DND-41 (cell line): ENCODE data around the gene IL6R.

ENCODE experiments used
- ATAC-seq: fragments of 200-7000 bp; cut with Tn5 transposase; 3 replicates; pipeline ENCODE4 v1.9.1; 2021; ENCODE audit warnings: low read depth; ENCODE audit not compliant: insufficient read depth
- DNase-seq: peaks from one replicate; pipeline ENCODE4 v3.0.0-alpha.2; 2020
- H2AFZ ChIP-seq: 2 replicates; pipeline ENCODE4 v1.6.0; 2012; ENCODE audit warnings: low read depth, low read length
- H3K27ac ChIP-seq: 2 replicates; pipeline ENCODE4 v1.5.1; 2012; ENCODE audit warnings: low read length, inconsistent platforms
- H3K27me3 ChIP-seq: fragments of 200-600 bp; sonication (generic); 2 replicates; pipeline ENCODE4 v1.6.0; 2012; ENCODE audit warnings: low read length, mild to moderate bottlenecking, inconsistent platforms; ENCODE audit not compliant: insufficient read depth, poor library complexity
- H3K36me3 ChIP-seq: 2 replicates; pipeline ENCODE4 v1.5.1; 2012; ENCODE audit warnings: low read length, inconsistent platforms; ENCODE audit not compliant: insufficient read depth
- H3K4me1 ChIP-seq: 2 replicates; pipeline ENCODE4 v1.5.1; 2012; ENCODE audit warnings: mild to moderate bottlenecking, low read length; ENCODE audit not compliant: insufficient read depth
- H3K4me2 ChIP-seq: 2 replicates; pipeline ENCODE4 v1.6.0; 2012; ENCODE audit warnings: mild to moderate bottlenecking, moderate library complexity, low read length, inconsistent platforms; ENCODE audit not compliant: insufficient read depth
- H3K4me3 ChIP-seq, 2 experiments: fragments of 200-600 bp in 1 of 2; shearing (Covaris generic) in 1 of 2; 2 replicates each; pipeline ENCODE4 v1.5.1; 2012 to 2016; ENCODE audit warnings: inconsistent platforms in 2 of 2, low read length in 2 of 2, mild to moderate bottlenecking in 2 of 2, low read depth in 1 of 2, moderate library complexity in 1 of 2
- H3K79me2 ChIP-seq: 2 replicates; pipeline ENCODE4 v1.6.0; 2012; ENCODE audit warnings: low read length, inconsistent platforms; ENCODE audit not compliant: insufficient read depth
- H3K9ac ChIP-seq: 2 replicates; pipeline ENCODE4 v1.6.0; 2012; ENCODE audit warnings: low read depth, mild to moderate bottlenecking, inconsistent platforms, low read length, moderate library complexity
- H3K9me3 ChIP-seq: 2 replicates; pipeline ENCODE4 v1.5.1; 2012; ENCODE audit warnings: low read length, moderate library complexity, mild to moderate bottlenecking, inconsistent platforms; ENCODE audit not compliant: insufficient read depth, severe bottlenecking
- H4K20me1 ChIP-seq: 2 replicates; pipeline ENCODE4 v1.6.0; 2012; ENCODE audit warnings: low read length; ENCODE audit not compliant: insufficient read depth
- EZH2 ChIP-seq: IDR thresholded peaks from 3 replicates; pipeline ENCODE4 v1.6.1; 2012; ENCODE audit warnings: borderline replicate concordance, low read depth, mild to moderate bottlenecking, moderate library complexity, low read length, inconsistent platforms; ENCODE audit not compliant: severe bottlenecking
- TF ChIP-seq, protein P1 (sequence below): IDR thresholded peaks from 2 replicates; pipeline ENCODE4 v1.5.1; 2012; ENCODE audit warnings: borderline replicate concordance, low read length, moderate library complexity, mild to moderate bottlenecking; ENCODE audit not compliant: poor library complexity, severe bottlenecking; ENCODE audit errors: extremely low read depth

Gene IL6R

DNA sequence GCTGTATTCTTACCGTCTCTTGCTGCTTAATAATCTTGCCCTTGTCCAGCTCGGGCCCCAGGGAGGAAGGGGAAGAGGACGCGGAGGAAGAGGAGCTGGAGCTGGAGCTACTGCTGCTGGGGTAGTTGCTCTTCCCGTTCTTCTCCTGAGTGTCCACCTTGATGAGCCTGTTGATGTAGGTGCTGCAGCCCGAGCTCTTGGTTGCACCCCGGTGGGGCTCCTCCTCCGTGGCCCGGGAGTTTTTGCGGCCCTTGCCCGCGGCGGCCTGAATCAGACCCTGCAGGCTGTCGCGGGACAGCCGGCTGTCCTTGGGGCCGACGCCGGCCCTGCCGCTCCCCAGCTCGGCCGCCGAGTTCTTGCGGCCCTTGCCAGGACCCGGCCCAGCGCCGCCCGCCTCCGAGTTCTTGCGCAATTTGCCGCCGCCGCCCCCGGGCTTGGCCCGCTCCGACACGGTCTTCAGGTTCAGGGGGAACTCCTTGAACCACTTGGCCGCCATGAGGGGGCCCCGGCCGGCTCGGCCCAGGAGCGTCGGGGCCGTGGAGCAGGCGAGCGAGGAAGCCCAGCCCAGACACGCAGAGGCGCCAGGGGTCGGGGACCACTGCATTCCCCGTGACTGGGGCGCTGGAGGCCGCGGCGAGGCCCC is 96.4 kb downstream of the IL6R start:
- no peaks in the 10 kb centered on the region for H4K20me1 ChIP-seq
- no peaks in the 10 kb centered on the region for H3K9me3 ChIP-seq
- H3K79me2 ChIP-seq, result no peaks in the 10 kb centered on the region
- no peak for DNase-seq
- no peak for ATAC-seq
- no peak for TF ChIP-seq EZH2
- TF ChIP-seq, protein P1, sequence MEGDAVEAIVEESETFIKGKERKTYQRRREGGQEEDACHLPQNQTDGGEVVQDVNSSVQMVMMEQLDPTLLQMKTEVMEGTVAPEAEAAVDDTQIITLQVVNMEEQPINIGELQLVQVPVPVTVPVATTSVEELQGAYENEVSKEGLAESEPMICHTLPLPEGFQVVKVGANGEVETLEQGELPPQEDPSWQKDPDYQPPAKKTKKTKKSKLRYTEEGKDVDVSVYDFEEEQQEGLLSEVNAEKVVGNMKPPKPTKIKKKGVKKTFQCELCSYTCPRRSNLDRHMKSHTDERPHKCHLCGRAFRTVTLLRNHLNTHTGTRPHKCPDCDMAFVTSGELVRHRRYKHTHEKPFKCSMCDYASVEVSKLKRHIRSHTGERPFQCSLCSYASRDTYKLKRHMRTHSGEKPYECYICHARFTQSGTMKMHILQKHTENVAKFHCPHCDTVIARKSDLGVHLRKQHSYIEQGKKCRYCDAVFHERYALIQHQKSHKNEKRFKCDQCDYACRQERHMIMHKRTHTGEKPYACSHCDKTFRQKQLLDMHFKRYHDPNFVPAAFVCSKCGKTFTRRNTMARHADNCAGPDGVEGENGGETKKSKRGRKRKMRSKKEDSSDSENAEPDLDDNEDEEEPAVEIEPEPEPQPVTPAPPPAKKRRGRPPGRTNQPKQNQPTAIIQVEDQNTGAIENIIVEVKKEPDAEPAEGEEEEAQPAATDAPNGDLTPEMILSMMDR, result no peak
- no peaks in the 10 kb centered on the region for H3K36me3 ChIP-seq
- peaks cover 7% of the 10 kb centered on the region for H3K27me3 ChIP-seq
- H3K4me1 ChIP-seq, result no peaks in the 10 kb centered on the region
- no peak overlapping the region for H3K4me3 ChIP-seq
- no peak overlapping the region for H3K27ac ChIP-seq
- H3K9ac ChIP-seq, result no peak overlapping the region
- H3K4me2 ChIP-seq, result no peak overlapping the region
- no peak overlapping the region for H2AFZ ChIP-seq

DNA sequence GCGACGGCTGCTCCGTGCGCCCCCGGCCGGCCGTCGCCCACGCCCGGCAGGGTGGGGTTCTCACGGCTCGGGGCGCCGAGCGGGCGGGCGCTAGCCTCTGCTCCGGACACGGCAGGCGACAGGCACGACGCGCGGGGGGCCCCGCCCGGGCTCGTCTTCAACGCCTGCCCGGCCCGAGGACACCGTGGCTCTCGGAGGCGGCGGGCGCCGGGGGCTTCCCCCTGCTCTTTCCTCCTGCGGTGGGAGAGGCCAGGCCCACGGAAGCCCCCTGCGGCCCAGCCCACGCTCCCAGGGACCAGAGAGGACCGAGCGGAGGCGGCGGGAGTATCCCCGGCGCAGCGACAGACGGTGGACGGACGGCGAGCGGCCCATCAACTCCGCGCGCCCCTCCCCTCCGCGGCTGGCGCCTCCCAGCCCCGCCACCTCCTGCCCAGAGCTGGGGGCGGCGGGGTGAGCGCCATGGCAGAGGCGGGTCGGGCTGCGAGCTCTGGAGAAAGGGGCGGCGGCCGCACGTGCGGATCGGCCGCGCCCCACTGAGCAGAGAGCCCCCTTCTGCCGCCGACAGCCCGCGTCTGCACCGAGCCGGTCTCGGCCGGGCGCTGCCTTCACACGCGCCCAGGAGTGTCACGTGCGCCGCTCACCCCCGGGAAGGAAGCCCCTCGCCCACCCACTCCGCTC is 97.1 kb downstream of the IL6R start, which contains the start of the genes SHE and TDRD10:
SHE (minus strand) TSS at position 347 of the 678 bp plus-strand sequence. CDS start 386 bp downstream, outside the sequence.
TDRD10 (plus strand) TSS at position 154 of the 678 bp plus-strand sequence. CDS start 4,685 bp downstream, outside the sequence.
- Histone ChIP-seq H3K9ac (no peak within 1 kb of the TSS), H4K20me1 (no peaks in the 10 kb centered on the region), H3K36me3 (no peaks in the 10 kb centered on the region), H3K4me2 (no peak within 1 kb of the TSS), H2AFZ (no peak within 1 kb of the TSS), H3K4me3 (no peak within 1 kb of the TSS), H3K27ac (no peak within 1 kb of the TSS), H3K79me2 (no peaks in the 10 kb centered on the region), H3K4me1 (no peaks in the 10 kb centered on the region), H3K9me3 (no peaks in the 10 kb centered on the region), H3K27me3 (peaks cover 3% of the 10 kb centered on the region)
- ATAC-seq (no peak), DNase-seq (no peak)
- TF ChIP-seq, protein P1, result no peak
- no peak for TF ChIP-seq EZH2

DNA sequence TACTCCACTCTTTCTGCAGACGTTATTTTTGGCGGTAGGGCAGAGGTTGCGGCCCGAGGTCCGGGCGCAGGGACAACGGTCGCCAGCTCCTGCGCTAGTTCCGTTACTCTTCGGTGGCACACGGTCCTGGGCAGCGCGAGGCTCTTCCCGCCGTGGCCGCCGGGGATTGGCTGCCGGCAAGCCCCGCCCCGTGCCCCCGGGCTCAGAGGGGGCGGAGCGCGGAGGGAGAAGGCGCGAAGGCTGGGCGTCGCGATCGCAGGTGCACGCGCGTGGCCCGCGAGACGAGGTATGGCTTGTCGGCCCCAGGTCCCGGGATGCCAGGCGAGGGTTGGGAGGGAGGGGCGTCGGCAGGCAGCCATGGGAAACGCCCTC is 97.6 kb downstream of the IL6R start:
- ATAC-seq (no peak), DNase-seq (no peak)
- no peaks in the 10 kb centered on the region for H3K79me2 ChIP-seq
- no peak overlapping the region for H3K9ac ChIP-seq
- no peaks in the 10 kb centered on the region for H3K9me3 ChIP-seq
- H2AFZ ChIP-seq, result no peak overlapping the region
- H3K4me1 ChIP-seq, result no peaks in the 10 kb centered on the region
- H3K27ac ChIP-seq, result no peak overlapping the region
- H3K27me3 ChIP-seq, result peaks cover 7% of the 10 kb centered on the region
- H3K36me3 ChIP-seq, result no peaks in the 10 kb centered on the region
- no peak overlapping the region for H3K4me2 ChIP-seq
- no peak for TF ChIP-seq EZH2
- TF ChIP-seq, protein P1, result no peak
- no peaks in the 10 kb centered on the region for H4K20me1 ChIP-seq
- no peak overlapping the region for H3K4me3 ChIP-seq
